Activated CD4-positive, alpha-beta memory T cell treated with anti-CD3 and anti-CD28 coated beads for 36 hours (primary cell): ENCODE results near the gene MRPS12. TPM values are rescaled to one million over a fixed set of nuclear protein-coding genes. Genes with fewer than 3 reads are reported as not detected.
"Not testable (repeated sequence)": the region's sequence is repeated elsewhere in the genome, so short reads cannot be mapped to it uniquely, and the experiment has no call there.

Experiments used
- CTCF ChIA-PET: fragments of 350-600 bp; sonication (Branson Sonifier 250); formaldehyde crosslinking; loops from one replicate; lab custom pipeline; 2021; ENCODE audit warnings: antibody characterized with exemption, inconsistent platforms; lab: Charles Lee
- POLR2A ChIA-PET: fragments of 350-600 bp; sonication (Branson Sonifier 250); formaldehyde crosslinking; loops from one replicate; lab custom pipeline; 2021; ENCODE audit warnings: antibody characterized with exemption; lab: Charles Lee
- DNase-seq: peaks from one replicate; pipeline ENCODE4 v3.0.0-alpha.2; 2020
- H3K27ac Mint-ChIP-seq: one replicate; pipeline ENCODE4 v1.8.0; 2021; ENCODE audit warnings: mixed read lengths
- H3K27me3 Mint-ChIP-seq: one replicate; pipeline ENCODE4 v1.8.0; 2021; ENCODE audit warnings: mixed read lengths
- H3K36me3 Mint-ChIP-seq: one replicate; pipeline ENCODE4 v1.8.0; 2021; ENCODE audit warnings: mixed read lengths
- H3K4me1 Mint-ChIP-seq: one replicate; pipeline ENCODE4 v1.8.0; 2021; ENCODE audit warnings: low read depth, mixed read lengths
- H3K4me3 Mint-ChIP-seq: one replicate; pipeline ENCODE4 v1.8.0; 2021; ENCODE audit warnings: mild to moderate bottlenecking, mixed read lengths
- H3K9me3 Mint-ChIP-seq: one replicate; pipeline ENCODE4 v1.8.0; 2021; ENCODE audit warnings: mixed read lengths
- intact Hi-C: fragments of 100-400 bp; cut with micrococcal nuclease; formaldehyde crosslinking; loops from one replicate; pipeline ENCODE4 v1.15.1; 2023
- total RNA-seq, 2 experiments: library from RNA; stranded (reverse); gene quantifications; one replicate each; pipeline ENCODE4 v1.2.3, GENCODE V29; 2021

The MRPS12 gene
- total RNA-seq, 2 experiments from 2014 or later, result 67.3 to 67.6 TPM

GRCh38 chr19:38958301-38958700, 27.6 kb downstream of the MRPS12 start:
- no peaks in the 10 kb centered on the region for H3K36me3 Mint-ChIP-seq
- intact Hi-C loops, result no loop called here
- CTCF ChIA-PET, result interaction anchor here (1.0 kb wide), 1 partner anchor 94 kb away, joined by 3 read pairs; no protein-coding TSS in a partner anchor
- H3K27me3 Mint-ChIP-seq, result peaks cover 6% of the 10 kb centered on the region
- H3K4me1 Mint-ChIP-seq, result no peaks in the 10 kb centered on the region
- POLR2A ChIA-PET, result no interaction called here
- no peak overlapping the region for H3K27ac Mint-ChIP-seq
- no peak overlapping the region for H3K4me3 Mint-ChIP-seq
- H3K9me3 Mint-ChIP-seq, result no peaks in the 10 kb centered on the region
- DNase-seq, result no peak

GRCh38 chr19:38959618-38960017, 28.9 kb downstream of the MRPS12 start:
- H3K4me3 Mint-ChIP-seq, result no peak overlapping the region
- no peaks in the 10 kb centered on the region for H3K4me1 Mint-ChIP-seq
- intact Hi-C loops, result loop anchor here (5.0 kb wide), 1 partner anchor 78 kb away; no protein-coding TSS in a partner anchor
- DNase-seq, result no peak
- no peak overlapping the region for H3K27ac Mint-ChIP-seq
- H3K27me3 Mint-ChIP-seq, result no peaks in the 10 kb centered on the region
- no peaks in the 10 kb centered on the region for H3K36me3 Mint-ChIP-seq
- no peaks in the 10 kb centered on the region for H3K9me3 Mint-ChIP-seq
- POLR2A ChIA-PET, result no interaction called here
- CTCF ChIA-PET, result interaction anchor here (0.6 to 1.3 kb wide), 6 partner anchors 9 to 117 kb away, joined by 3 to 4 read pairs (median 3); partner anchors contain the start of genes MRPS12 and SARS2

- Mint-ChIP-seq H3K4me3 (no peak overlapping the region), H3K36me3 (no peaks in the 10 kb centered on the region), H3K9me3 (no peaks in the 10 kb centered on the region), H3K4me1 (no peaks in the 10 kb centered on the region), H3K27me3 (peaks cover 3% of the 10 kb centered on the region), H3K27ac (no peak overlapping the region)
- POLR2A ChIA-PET, result no interaction called here
- DNase-seq, result no peak
- CTCF ChIA-PET, result interaction anchor here (0.9 kb wide), 1 partner anchor 87 kb away, joined by 4 read pairs; no protein-coding TSS in a partner anchor
- intact Hi-C loops, result loop anchor here (5.0 kb wide), 1 partner anchor 73 kb away; no protein-coding TSS in a partner anchor
Measured at GRCh38 chr19:38964738-38965137, 34.0 kb downstream of the MRPS12 start.

- not testable (repeated sequence) for H3K4me3 Mint-ChIP-seq, H3K9me3 Mint-ChIP-seq
Measured at GRCh38 chr19:38966149-38966548, 35.4 kb downstream of the MRPS12 start.

GRCh38 chr19:38970664-38971532, 40.2 kb downstream of the MRPS12 start:
- Mint-ChIP-seq H3K27ac (no peak overlapping the region), H3K4me3 (no peak overlapping the region), H3K36me3 (no peaks in the 10 kb centered on the region), H3K27me3 (peaks cover 10% of the 10 kb centered on the region), H3K4me1 (peaks cover 5% of the 10 kb centered on the region), H3K9me3 (no peaks in the 10 kb centered on the region)
- POLR2A ChIA-PET, result no interaction called here
- no peak for DNase-seq
- CTCF ChIA-PET, result interaction anchor here (1.7 kb wide), 1 partner anchor 9 kb away, joined by 13 read pairs; no protein-coding TSS in a partner anchor
- intact Hi-C loops, result loop anchor here (10.0 kb wide), 1 partner anchor 154 kb away; the partner anchor contains the start of gene PAK4

More at GRCh38 chr19:38966149-38966548, 35.4 kb downstream of the MRPS12 start:
- DNase-seq, H3K27ac Mint-ChIP-seq, intact Hi-C loops, POLR2A ChIA-PET, H3K4me1 Mint-ChIP-seq, H3K36me3 Mint-ChIP-seq, H3K27me3 Mint-ChIP-seq: not testable (repeated sequence)
- CTCF ChIA-PET, result interaction anchor here (0.9 kb wide), 1 partner anchor 85 kb away, joined by 3 read pairs; no protein-coding TSS in a partner anchor

DNA sequence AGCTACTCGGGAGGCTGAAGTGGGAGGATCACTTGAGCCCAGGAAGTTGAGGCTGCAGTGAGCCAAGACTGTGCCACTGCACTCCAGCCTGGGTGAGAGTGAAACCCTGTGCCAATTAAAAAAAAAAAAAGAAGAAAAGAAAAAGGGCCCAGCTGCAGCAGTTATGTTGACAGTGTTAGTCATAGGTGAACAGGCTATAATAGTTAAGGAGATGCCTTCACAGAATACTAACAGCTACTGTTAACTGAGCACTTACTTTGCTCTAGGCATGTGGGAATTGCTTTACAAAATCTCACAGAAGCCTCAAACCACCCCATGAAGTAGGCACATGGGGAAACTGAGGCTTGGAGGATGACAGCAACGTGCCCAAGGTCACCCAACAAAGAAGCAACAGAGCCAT, 40.9 kb downstream of the MRPS12 start:
- Mint-ChIP-seq H3K36me3 (no peaks in the 10 kb centered on the region), H3K4me1 (peaks cover 9% of the 10 kb centered on the region), H3K4me3 (no peak overlapping the region), H3K27me3 (peaks cover 18% of the 10 kb centered on the region), H3K9me3 (no peaks in the 10 kb centered on the region), H3K27ac (no peak overlapping the region)
- CTCF ChIA-PET, result interaction anchor here (1.7 kb wide), 1 partner anchor 10 kb away, joined by 13 read pairs; no protein-coding TSS in a partner anchor
- intact Hi-C loops, result loop anchor here (10.0 kb wide), 1 partner anchor 153 kb away; the partner anchor contains the start of gene PAK4
- POLR2A ChIA-PET, result no interaction called here
- no peak for DNase-seq

DNA sequence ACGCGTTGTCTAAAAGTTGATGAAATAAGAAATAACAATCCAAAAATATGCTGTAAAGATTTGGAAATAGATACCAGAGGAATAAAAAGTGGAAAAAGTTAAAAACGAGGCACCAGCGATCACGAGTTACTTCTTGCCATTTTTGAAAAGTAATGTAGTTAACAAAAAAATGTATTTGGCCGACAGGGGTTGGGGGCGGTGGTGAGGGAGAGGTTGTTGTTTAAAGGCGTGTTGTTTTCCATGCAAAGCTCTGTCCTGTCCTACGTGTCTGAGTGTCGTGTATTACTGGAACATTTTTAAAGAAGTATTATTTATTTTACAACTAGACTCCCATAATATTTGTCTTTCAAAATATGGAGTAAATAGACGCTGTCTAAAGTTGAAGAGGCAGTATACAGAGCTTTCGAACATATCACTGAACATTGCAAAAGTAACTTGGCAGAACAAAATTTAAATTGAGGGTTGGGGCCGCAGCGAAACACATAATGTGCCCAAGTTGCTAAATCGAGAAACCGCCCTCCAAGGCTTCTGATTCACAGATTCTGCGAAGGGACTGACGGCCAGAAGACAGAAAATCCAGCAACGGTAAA, 44.0 kb downstream of the MRPS12 start:
- no peak for DNase-seq
- Mint-ChIP-seq H3K27ac (no peak overlapping the region), H3K9me3 (peaks cover under 1% of the 10 kb centered on the region), H3K4me1 (peaks cover 24% of the 10 kb centered on the region), H3K4me3 (no peak overlapping the region), H3K36me3 (no peaks in the 10 kb centered on the region), H3K27me3 (peaks cover 25% of the 10 kb centered on the region)
- ChIA-PET POLR2A (no interaction called here), CTCF (interaction anchor here (4.8 kb wide), 1 partner anchor 13 kb away, joined by 23 read pairs; no protein-coding TSS in a partner anchor)
- intact Hi-C loops, result loop anchor here (5.0 to 10.0 kb wide), 3 partner anchors 58 to 547 kb away; partner anchors contain the start of genes FBXO27, PAK4 and RASGRP4

- Mint-ChIP-seq H3K9me3 (peaks cover 4% of the 10 kb centered on the region), H3K36me3 (no peaks in the 10 kb centered on the region), H3K27ac (no peak within 1 kb of the TSS), H3K4me3 (no peak within 1 kb of the TSS), H3K4me1 (peaks cover 24% of the 10 kb centered on the region), H3K27me3 (peaks cover 25% of the 10 kb centered on the region)
- intact Hi-C loops, result loop anchor here (5.0 to 10.0 kb wide), 3 partner anchors 57 to 548 kb away; partner anchors contain the start of genes FBXO27, PAK4 and RASGRP4
- DNase-seq, result no peak
- ChIA-PET CTCF (interaction anchor here (1.4 to 4.8 kb wide), 3 partner anchors 13 to 460 kb away, joined by 3 to 23 read pairs (median 4); no protein-coding TSS in a partner anchor), POLR2A (no interaction called here)
Measured at GRCh38 chr19:38975214-38975860, 44.6 kb downstream of the MRPS12 start, which contains the start of gene FBXO17. Gene FBXO17 (minus strand): TSS chr19:38975742. CDS start chr19:38950319, 25,423 bp downstream.

GRCh38 chr19:38975861-38976271, 45.1 kb downstream of the MRPS12 start:
- no peak overlapping the region for H3K4me3 Mint-ChIP-seq
- peaks cover 29% of the 10 kb centered on the region for H3K27me3 Mint-ChIP-seq
- peaks cover 3% of the 10 kb centered on the region for H3K36me3 Mint-ChIP-seq
- no peak for DNase-seq
- peaks cover 8% of the 10 kb centered on the region for H3K9me3 Mint-ChIP-seq
- H3K4me1 Mint-ChIP-seq, result peaks cover 24% of the 10 kb centered on the region
- no peak overlapping the region for H3K27ac Mint-ChIP-seq
- intact Hi-C loops, result loop anchor here (5.0 to 10.0 kb wide), 3 partner anchors 56 to 549 kb away; partner anchors contain the start of genes FBXO27, PAK4 and RASGRP4
- CTCF ChIA-PET, result interaction anchor here (1.4 to 4.8 kb wide), 3 partner anchors 14 to 460 kb away, joined by 3 to 23 read pairs (median 4); no protein-coding TSS in a partner anchor
- POLR2A ChIA-PET, result no interaction called here

GRCh38 chr19:38977445-38978325, 46.9 kb downstream of the MRPS12 start:
- peaks cover 8% of the 10 kb centered on the region for H3K9me3 Mint-ChIP-seq
- H3K4me3 Mint-ChIP-seq, result no peak overlapping the region
- DNase-seq, result peak; percentile 91
- H3K36me3 Mint-ChIP-seq, result peaks cover 3% of the 10 kb centered on the region
- intact Hi-C loops, result loop anchor here (5.0 to 10.0 kb wide), 3 partner anchors 55 to 550 kb away; partner anchors contain the start of genes FBXO27, PAK4 and RASGRP4
- no peak overlapping the region for H3K27ac Mint-ChIP-seq
- peaks cover 24% of the 10 kb centered on the region for H3K4me1 Mint-ChIP-seq
- ChIA-PET POLR2A (no interaction called here), CTCF (interaction anchor here (0.7 to 4.8 kb wide), 9 partner anchors 8 to 106 kb away, joined by 3 to 23 read pairs (median 3); partner anchors contain the start of genes MRPS12 and SARS2)
- H3K27me3 Mint-ChIP-seq, result peaks cover 30% of the 10 kb centered on the region
